ENCODE measurements around the gene RBM20.

RBM20 gene

GRCh38 chr10:110834629-110835301 is 190.6 kb downstream of the RBM20 start:
- no peak for DNase-seq (ENCODE audit: low read depth in 2 of 2)

GRCh38 chr10:110835841-110836240 is 191.7 kb downstream of the RBM20 start:
- no peak for DNase-seq (ENCODE audit: low read depth in 2 of 2)

- DNase-seq (ENCODE audit: low read depth in 2 of 2) = no peak
Measured at GRCh38 chr10:110836706-110837105, 192.6 kb downstream of the RBM20 start.

- DNase-seq (ENCODE audit: low read depth in 2 of 2) = no peak
Measured at GRCh38 chr10:110837418-110838171, 193.5 kb downstream of the RBM20 start.

- no peak for DNase-seq (ENCODE audit: low read depth in 2 of 2)
Measured at GRCh38 chr10:110840225-110840922, 196.2 kb downstream of the RBM20 start.

GRCh38 chr10:110840923-110841428 is 196.8 kb downstream of the RBM20 start:
- DNase-seq (ENCODE audit: low read depth in 2 of 2) = no peak

- DNase-seq (ENCODE audit: low read depth in 2 of 2) = no peak
Measured at GRCh38 chr10:110841767-110842267, 197.7 kb downstream of the RBM20 start.

GRCh38 chr10:110842326-110842904 is 198.3 kb downstream of the RBM20 start:
- DNase-seq (ENCODE audit: low read depth in 2 of 2) = no peak

- no peak for DNase-seq (ENCODE audit: low read depth in 2 of 2)
Measured at GRCh38 chr10:110843031-110843430, 198.9 kb downstream of the RBM20 start.

GRCh38 chr10:110843796-110844616 is 199.9 kb downstream of the RBM20 start:
- no peak for DNase-seq (ENCODE audit: low read depth in 2 of 2)

- DNase-seq (ENCODE audit: low read depth in 2 of 2) = no peak
Measured at GRCh38 chr10:110844617-110844881, 200.4 kb downstream of the RBM20 start.

- DNase-seq (ENCODE audit: low read depth in 2 of 2) = no peak
Measured at GRCh38 chr10:110845192-110845755, 201.1 kb downstream of the RBM20 start.

- no peak for DNase-seq (ENCODE audit: low read depth in 2 of 2)
Measured at GRCh38 chr10:110845756-110846620, 201.9 kb downstream of the RBM20 start.

GRCh38 chr10:110847374-110847773 is 203.2 kb downstream of the RBM20 start:
- DNase-seq (ENCODE audit: low read depth in 2 of 2) = no peak

GRCh38 chr10:110848106-110848505 is 204.0 kb downstream of the RBM20 start:
- no peak for DNase-seq (ENCODE audit: low read depth in 2 of 2)

GRCh38 chr10:110850099-110850498 is 206.0 kb downstream of the RBM20 start:
- DNase-seq (ENCODE audit: low read depth in 2 of 2) = no peak

GRCh38 chr10:110851020-110851612 is 207.0 kb downstream of the RBM20 start:
- DNase-seq (ENCODE audit: low read depth in 2 of 2) = no peak

GRCh38 chr10:110852255-110852896 is 208.2 kb downstream of the RBM20 start:
- DNase-seq (ENCODE audit: low read depth in 2 of 2) = no peak

GRCh38 chr10:110852947-110853346 is 208.8 kb downstream of the RBM20 start:
- no peak for DNase-seq (ENCODE audit: low read depth in 2 of 2)
